Osteocyte (in vitro differentiated cells): ENCODE data around the gene ABHD4. TPM values are rescaled to one million over a fixed set of nuclear protein-coding genes. Genes with fewer than 3 reads are reported as not detected.

Experiments used
- DNase-seq: peaks from one replicate; pipeline ENCODE4 v3.0.0; 2021; ENCODE audit warnings: mixed read lengths; ENCODE audit not compliant: unreplicated experiment; ENCODE audit errors: extremely low spot score
- H3K27ac Mint-ChIP-seq: one replicate; pipeline ENCODE4 v1.8.0; 2021; ENCODE audit warnings: mild to moderate bottlenecking, mixed read lengths; ENCODE audit not compliant: unreplicated experiment
- H3K27me3 Mint-ChIP-seq: one replicate; pipeline ENCODE4 v1.8.0; 2021; ENCODE audit warnings: mixed read lengths; ENCODE audit not compliant: unreplicated experiment
- H3K36me3 Mint-ChIP-seq: one replicate; pipeline ENCODE4 v1.8.0; 2021; ENCODE audit warnings: mixed read lengths; ENCODE audit not compliant: unreplicated experiment
- H3K4me1 Mint-ChIP-seq: one replicate; pipeline ENCODE4 v1.8.0; 2021; ENCODE audit warnings: mixed read lengths; ENCODE audit not compliant: unreplicated experiment
- H3K4me3 Mint-ChIP-seq: one replicate; pipeline ENCODE4 v1.8.0; 2021; ENCODE audit warnings: mild to moderate bottlenecking, moderate library complexity, mixed read lengths; ENCODE audit not compliant: unreplicated experiment
- H3K9me3 Mint-ChIP-seq: one replicate; pipeline ENCODE4 v1.8.0; 2021; ENCODE audit warnings: mixed read lengths; ENCODE audit not compliant: unreplicated experiment
- total RNA-seq: library from RNA; stranded (reverse); gene quantifications from 2 replicates; pipeline ENCODE4 v1.2.1, GENCODE V29; 2021
- TF ChIP-seq, protein P1 (sequence below): fragments of 200-600 bp; sonication (generic); IDR thresholded peaks from 2 replicates; pipeline ENCODE4 v1.5.0; 2021; ENCODE audit warnings: antibody characterized with exemption, mild to moderate bottlenecking, moderate library complexity

ABHD4 gene
- total RNA-seq, 1 donor from 2014 or later: 74.1 TPM

DNA sequence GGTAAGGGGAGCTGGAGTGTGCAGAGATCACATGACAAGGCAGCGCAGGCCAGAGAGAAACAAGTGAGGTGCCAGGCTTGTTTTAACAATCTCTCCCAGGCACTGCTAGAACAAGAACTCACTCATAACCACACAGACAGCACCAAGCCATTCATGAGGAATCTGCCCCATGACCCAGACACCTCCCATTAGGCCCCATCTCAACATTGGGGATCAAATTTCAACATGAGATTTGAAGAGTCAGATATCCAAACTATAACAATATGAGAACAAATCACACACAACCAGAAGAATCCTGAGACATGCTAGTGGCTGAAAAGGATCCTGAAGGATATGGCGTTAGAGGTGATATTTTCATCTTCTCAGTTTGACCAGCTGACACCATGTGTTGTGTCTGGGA, 24.2 kb downstream of the ABHD4 start:
- no peak for DNase-seq
- TF ChIP-seq, protein P1, sequence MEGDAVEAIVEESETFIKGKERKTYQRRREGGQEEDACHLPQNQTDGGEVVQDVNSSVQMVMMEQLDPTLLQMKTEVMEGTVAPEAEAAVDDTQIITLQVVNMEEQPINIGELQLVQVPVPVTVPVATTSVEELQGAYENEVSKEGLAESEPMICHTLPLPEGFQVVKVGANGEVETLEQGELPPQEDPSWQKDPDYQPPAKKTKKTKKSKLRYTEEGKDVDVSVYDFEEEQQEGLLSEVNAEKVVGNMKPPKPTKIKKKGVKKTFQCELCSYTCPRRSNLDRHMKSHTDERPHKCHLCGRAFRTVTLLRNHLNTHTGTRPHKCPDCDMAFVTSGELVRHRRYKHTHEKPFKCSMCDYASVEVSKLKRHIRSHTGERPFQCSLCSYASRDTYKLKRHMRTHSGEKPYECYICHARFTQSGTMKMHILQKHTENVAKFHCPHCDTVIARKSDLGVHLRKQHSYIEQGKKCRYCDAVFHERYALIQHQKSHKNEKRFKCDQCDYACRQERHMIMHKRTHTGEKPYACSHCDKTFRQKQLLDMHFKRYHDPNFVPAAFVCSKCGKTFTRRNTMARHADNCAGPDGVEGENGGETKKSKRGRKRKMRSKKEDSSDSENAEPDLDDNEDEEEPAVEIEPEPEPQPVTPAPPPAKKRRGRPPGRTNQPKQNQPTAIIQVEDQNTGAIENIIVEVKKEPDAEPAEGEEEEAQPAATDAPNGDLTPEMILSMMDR: no peak
- peaks cover 17% of the 10 kb centered on the region for H3K4me1 Mint-ChIP-seq
- H3K4me3 Mint-ChIP-seq: no peak overlapping the region
- no peaks in the 10 kb centered on the region for H3K9me3 Mint-ChIP-seq
- H3K36me3 Mint-ChIP-seq: peaks cover 3% of the 10 kb centered on the region
- peak overlapping the region; percentile 84 for H3K27ac Mint-ChIP-seq
- no peaks in the 10 kb centered on the region for H3K27me3 Mint-ChIP-seq

DNA sequence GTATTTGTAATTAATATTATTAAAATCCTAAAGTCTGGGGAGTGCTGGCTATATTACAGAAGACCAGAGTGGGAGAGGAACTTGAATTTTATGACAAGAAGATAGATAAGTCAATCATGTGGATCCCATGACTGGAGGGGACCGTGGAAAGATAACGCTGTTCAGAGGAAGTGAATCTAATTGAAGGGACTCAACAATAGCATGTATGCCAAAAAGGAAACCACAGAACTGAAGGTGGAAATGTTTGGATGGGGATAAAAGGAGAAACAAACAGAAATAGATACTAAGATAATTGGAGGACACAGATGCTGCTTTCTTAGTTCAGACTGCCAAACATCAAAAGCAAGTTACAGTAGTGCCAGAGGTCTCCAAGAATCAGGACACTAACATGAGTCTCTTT, 24.9 kb downstream of the ABHD4 start:
- no peaks in the 10 kb centered on the region for H3K9me3 Mint-ChIP-seq
- no peak for DNase-seq
- H3K27ac Mint-ChIP-seq: no peak overlapping the region
- H3K27me3 Mint-ChIP-seq: no peaks in the 10 kb centered on the region
- TF ChIP-seq, protein P1: no peak
- peaks cover 17% of the 10 kb centered on the region for H3K4me1 Mint-ChIP-seq
- H3K4me3 Mint-ChIP-seq: no peak overlapping the region
- H3K36me3 Mint-ChIP-seq: peaks cover 3% of the 10 kb centered on the region

DNA sequence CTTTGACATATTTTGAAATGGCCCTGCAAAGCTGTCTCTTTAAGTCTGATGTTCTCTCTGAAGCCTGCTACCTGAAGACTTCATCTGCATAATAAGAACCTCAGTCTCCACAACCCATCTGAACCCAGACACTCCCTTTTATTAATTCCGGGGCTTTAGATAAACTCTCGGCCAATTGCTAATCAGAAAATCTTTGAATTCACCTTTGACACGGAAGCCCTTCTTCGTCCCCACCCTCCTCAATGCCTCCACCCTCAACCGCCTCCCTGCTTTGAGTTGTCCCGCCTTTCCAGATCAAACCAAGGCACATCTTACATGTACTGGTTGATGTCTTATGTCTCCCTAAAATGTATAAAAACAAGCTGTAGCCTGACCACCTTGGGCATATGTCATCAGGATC, 28.5 kb downstream of the ABHD4 start:
- no peak overlapping the region for H3K27ac Mint-ChIP-seq
- TF ChIP-seq, protein P1: no peak
- peaks cover 17% of the 10 kb centered on the region for H3K4me1 Mint-ChIP-seq
- no peaks in the 10 kb centered on the region for H3K27me3 Mint-ChIP-seq
- DNase-seq: no peak
- peaks cover 1% of the 10 kb centered on the region for H3K36me3 Mint-ChIP-seq
- no peak overlapping the region for H3K4me3 Mint-ChIP-seq
- H3K9me3 Mint-ChIP-seq: peaks cover 7% of the 10 kb centered on the region

DNA sequence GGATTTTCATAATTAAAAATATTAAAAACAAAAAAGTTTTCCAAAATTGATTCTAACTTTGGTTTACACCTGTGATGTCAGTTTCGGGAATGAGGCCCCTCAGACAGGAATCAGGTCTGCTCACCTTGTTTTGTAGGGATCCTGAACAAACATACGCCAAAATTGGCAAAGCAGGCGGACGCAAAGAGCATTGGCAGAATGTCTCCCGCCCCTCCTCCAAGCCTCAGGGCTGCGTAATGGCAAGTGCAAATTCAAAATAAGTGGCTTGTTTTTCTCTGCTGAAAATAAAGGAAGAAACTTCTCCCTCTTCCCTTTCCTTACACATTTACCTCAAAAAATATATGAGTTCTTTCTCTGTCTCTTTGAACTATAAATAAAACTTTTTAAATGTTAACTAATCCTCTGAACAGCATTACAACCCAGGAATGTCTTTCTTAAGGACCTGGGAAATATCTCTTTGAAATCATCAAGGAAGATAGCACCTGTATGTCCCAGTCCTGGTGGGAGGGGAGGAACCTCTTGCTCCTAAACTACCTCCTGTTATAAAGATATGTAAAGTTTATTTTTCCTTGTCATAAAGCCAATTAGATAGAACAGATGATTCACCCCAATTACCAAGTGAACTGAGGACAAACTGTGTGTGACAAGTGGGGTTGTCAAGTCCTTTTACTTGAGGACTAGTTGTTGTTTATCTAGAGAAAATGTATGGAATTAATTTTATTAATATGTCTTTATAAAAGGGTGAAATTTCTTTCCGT, 29.6 kb downstream of the ABHD4 start:
- no peak overlapping the region for H3K27ac Mint-ChIP-seq
- no peak for DNase-seq
- peaks cover 7% of the 10 kb centered on the region for H3K9me3 Mint-ChIP-seq
- no peaks in the 10 kb centered on the region for H3K27me3 Mint-ChIP-seq
- no peaks in the 10 kb centered on the region for H3K36me3 Mint-ChIP-seq
- no peak overlapping the region for H3K4me3 Mint-ChIP-seq
- H3K4me1 Mint-ChIP-seq: peaks cover 6% of the 10 kb centered on the region
- TF ChIP-seq, protein P1: no peak

DNA sequence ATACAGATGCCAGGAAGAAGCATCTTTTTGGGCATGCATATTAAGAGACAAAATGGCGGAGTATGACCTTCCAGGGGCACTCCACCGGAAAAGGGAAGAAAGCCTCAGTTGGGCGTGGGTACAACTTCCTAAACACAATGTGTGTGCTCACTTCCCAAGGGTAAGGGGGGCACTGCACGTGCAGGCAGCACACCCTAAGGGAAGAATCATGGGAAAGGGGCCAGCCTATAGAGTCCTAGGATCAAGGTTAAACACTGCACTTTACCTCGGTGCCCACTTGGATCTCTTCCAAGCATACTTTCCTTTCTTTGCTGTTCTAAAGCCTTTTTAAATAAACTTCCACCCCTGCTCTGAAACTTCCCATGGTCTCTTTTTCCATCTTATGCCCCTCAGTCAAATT, 31.3 kb downstream of the ABHD4 start:
- Mint-ChIP-seq H3K4me1 (peaks cover 1% of the 10 kb centered on the region), H3K27ac (no peak overlapping the region), H3K4me3 (no peak overlapping the region), H3K27me3 (peaks cover 2% of the 10 kb centered on the region), H3K36me3 (no peaks in the 10 kb centered on the region), H3K9me3 (peaks cover 7% of the 10 kb centered on the region)
- TF ChIP-seq, protein P1: no peak
- DNase-seq: no peak
